Upper lobe of right lung (tissue), 1 donor: ENCODE results near the gene TMTC4. TPM values are rescaled to one million over a fixed set of nuclear protein-coding genes. Genes with fewer than 3 reads are reported as not detected.

Source experiments
- ATAC-seq: fragments of 200-7000 bp; cut with Tn5 transposase; one replicate; pipeline ENCODE4 v1.9.1; 2020; ENCODE audit warnings: mild to moderate bottlenecking, moderate library complexity
- DNase-seq: peaks from one replicate; pipeline ENCODE4 v3.0.0-alpha.2; 2020
- H3K27ac ChIP-seq: fragments of 200-600 bp; one replicate; pipeline ENCODE4 v1.8.0; 2022
- H3K27me3 ChIP-seq: fragments of 200-600 bp; one replicate; pipeline ENCODE4 v1.8.0; 2022; ENCODE audit warnings: mild to moderate bottlenecking
- H3K36me3 ChIP-seq: fragments of 200-600 bp; one replicate; pipeline ENCODE4 v1.8.0; 2022
- H3K4me1 ChIP-seq: fragments of 200-600 bp; one replicate; pipeline ENCODE4 v1.8.0; 2022
- H3K4me3 ChIP-seq: fragments of 200-600 bp; one replicate; pipeline ENCODE4 v1.8.0; 2022; ENCODE audit warnings: mild to moderate bottlenecking
- H3K9me3 ChIP-seq: fragments of 200-600 bp; one replicate; pipeline ENCODE4 v1.8.0; 2022
- CTCF ChIP-seq: fragments of 200-600 bp; IDR thresholded peaks from one replicate; pipeline ENCODE4 v1.8.0; 2022; ENCODE audit warnings: antibody characterized with exemption
- intact Hi-C: fragments of 100-400 bp; cut with DNase I; formaldehyde crosslinking; loops from one replicate; pipeline ENCODE4 v1.11.0; 2022
- total RNA-seq: library from RNA; stranded (reverse); fragmentation: NEBNext Ultra II Directional; extraction: Animal tissue kit (Norgen Biotek cat#: 25700); gene quantifications from one replicate; pipeline ENCODE4 v1.2.1, GENCODE V29; 2021
- donor health status: DM: no; HTN: yes; CAD: no; lungs with severe emphysema.

TMTC4 gene
- total RNA-seq, 1 donor from 2014 or later: 17.5 TPM

DNA sequence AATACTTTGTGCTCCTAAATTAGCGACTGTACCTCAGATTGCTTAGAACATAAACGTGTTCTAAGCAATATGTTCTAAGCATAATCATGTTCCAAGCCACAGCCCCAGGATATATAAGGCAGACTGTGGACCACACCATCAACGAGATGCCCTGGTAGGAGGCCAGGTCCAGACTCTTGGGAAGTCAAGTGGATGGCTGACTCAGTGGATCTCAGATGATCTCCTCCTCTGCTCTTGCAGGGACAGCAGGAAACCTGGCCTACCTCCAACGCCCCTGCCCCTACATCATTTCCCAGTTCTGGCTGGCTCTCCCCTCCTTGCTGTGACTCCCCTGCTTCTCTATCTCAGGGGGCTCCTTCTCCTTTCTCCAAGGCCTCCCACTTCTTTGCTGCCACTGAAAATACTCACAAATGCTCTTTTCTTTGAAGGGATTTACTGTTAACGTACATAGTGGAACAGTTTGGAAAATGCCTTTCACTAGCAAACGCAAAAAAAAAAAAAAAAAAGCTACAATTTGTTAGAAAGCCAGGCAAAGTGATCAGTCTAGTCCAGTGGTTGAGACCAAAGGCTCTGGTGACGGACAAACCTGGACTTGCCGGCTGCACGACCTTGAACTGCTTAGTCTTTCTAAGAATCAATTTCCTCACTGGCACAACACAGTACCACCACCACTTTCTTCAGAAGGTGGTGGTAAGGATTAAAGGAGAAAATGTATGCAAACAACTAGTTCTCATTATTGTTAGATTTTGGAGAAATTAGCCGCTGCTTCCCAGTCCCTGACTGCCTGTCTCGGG is 3.0 kb downstream of the TMTC4 start:
- peaks cover 19% of the 10 kb centered on the region for H3K36me3 ChIP-seq

GRCh38 chr13:100668408-100668807 is 6.2 kb downstream of the TMTC4 start:
- peaks cover 42% of the 10 kb centered on the region for H3K36me3 ChIP-seq

More for the DNA sequence above, 3.0 kb downstream of the TMTC4 start:
- Histone ChIP-seq H3K4me1 (peaks cover 11% of the 10 kb centered on the region), H3K27ac (no peak overlapping the region), H3K4me3 (no peak overlapping the region), H3K9me3 (no peaks in the 10 kb centered on the region), H3K27me3 (no peaks in the 10 kb centered on the region)
- DNase-seq (no peak), ATAC-seq (no peak)
- TF ChIP-seq CTCF: no peak
- intact Hi-C loops: no loop called here

DNA sequence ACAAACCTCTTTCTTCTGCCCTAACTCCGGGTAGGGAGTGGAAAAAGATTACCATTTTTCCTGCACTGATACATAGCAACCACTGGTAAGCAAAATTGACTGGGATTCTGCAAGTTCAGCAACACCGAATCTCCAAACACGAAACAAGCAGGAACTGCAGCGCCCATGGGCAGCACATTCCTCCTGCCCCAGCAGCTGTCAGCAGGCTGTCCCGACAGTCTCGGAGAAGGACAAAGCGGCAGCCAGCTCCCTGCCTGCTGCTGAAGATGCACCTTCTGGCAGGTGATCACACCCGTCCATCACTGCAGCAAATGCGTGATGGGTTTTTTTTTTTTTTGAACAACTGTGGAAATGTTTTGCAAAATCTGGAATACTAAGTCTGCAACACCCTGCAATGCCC is 6.7 kb downstream of the TMTC4 start:
- intact Hi-C loops: no loop called here
- no peaks in the 10 kb centered on the region for H3K9me3 ChIP-seq
- H3K4me1 ChIP-seq: no peaks in the 10 kb centered on the region
- H3K36me3 ChIP-seq: peaks cover 47% of the 10 kb centered on the region
- DNase-seq (no peak), ATAC-seq (no peak)
- TF ChIP-seq CTCF: no peak
- no peaks in the 10 kb centered on the region for H3K27me3 ChIP-seq
- H3K4me3 ChIP-seq: no peak overlapping the region
- no peak overlapping the region for H3K27ac ChIP-seq

More at GRCh38 chr13:100668408-100668807, 6.2 kb downstream of the TMTC4 start:
- no peak overlapping the region for H3K27ac ChIP-seq
- DNase-seq: no peak
- no peak for ATAC-seq
- H3K4me3 ChIP-seq: no peak overlapping the region
- peaks cover 3% of the 10 kb centered on the region for H3K4me1 ChIP-seq
- H3K9me3 ChIP-seq: no peaks in the 10 kb centered on the region
- TF ChIP-seq CTCF: no peak
- no peaks in the 10 kb centered on the region for H3K27me3 ChIP-seq
- intact Hi-C loops: no loop called here

- no peak for DNase-seq
- no peaks in the 10 kb centered on the region for H3K4me1 ChIP-seq
- no peaks in the 10 kb centered on the region for H3K9me3 ChIP-seq
- TF ChIP-seq CTCF: no peak
- peaks cover 57% of the 10 kb centered on the region for H3K36me3 ChIP-seq
- ATAC-seq: no peak
- no peak overlapping the region for H3K4me3 ChIP-seq
- H3K27me3 ChIP-seq: no peaks in the 10 kb centered on the region
- intact Hi-C loops: no loop called here
- no peak overlapping the region for H3K27ac ChIP-seq
These were observed 8.5 kb downstream of the TMTC4 start for GRCh38 chr13:100666124-100666523.

- Histone ChIP-seq H3K4me3 (no peak overlapping the region), H3K27me3 (no peaks in the 10 kb centered on the region), H3K9me3 (no peaks in the 10 kb centered on the region), H3K36me3 (peaks cover 60% of the 10 kb centered on the region), H3K27ac (no peak overlapping the region), H3K4me1 (no peaks in the 10 kb centered on the region)
- intact Hi-C loops: no loop called here
- DNase-seq (no peak), ATAC-seq (no peak)
- no peak for TF ChIP-seq CTCF
These were observed 9.2 kb downstream of the TMTC4 start for GRCh38 chr13:100665403-100665802.
